GM12864 (cell line): ENCODE results near the gene TEKT3.

Source experiments
- DNase-seq: peaks from one replicate; pipeline ENCODE4 v3.0.0-alpha.2; 2011; ENCODE audit warnings: low read depth
- H3K4me3 ChIP-seq: 2 replicates; pipeline ENCODE4 v1.5.1; 2011; ENCODE audit warnings: mild to moderate bottlenecking, low read depth, low read length, control low read depth
- TF ChIP-seq, protein P1 (sequence below): IDR thresholded peaks from 2 replicates; pipeline ENCODE4 v1.5.1; 2011; ENCODE audit warnings: low read depth, mild to moderate bottlenecking, moderate library complexity, low read length, control low read depth, inconsistent platforms; ENCODE audit errors: missing control alignments

TEKT3 gene

DNA sequence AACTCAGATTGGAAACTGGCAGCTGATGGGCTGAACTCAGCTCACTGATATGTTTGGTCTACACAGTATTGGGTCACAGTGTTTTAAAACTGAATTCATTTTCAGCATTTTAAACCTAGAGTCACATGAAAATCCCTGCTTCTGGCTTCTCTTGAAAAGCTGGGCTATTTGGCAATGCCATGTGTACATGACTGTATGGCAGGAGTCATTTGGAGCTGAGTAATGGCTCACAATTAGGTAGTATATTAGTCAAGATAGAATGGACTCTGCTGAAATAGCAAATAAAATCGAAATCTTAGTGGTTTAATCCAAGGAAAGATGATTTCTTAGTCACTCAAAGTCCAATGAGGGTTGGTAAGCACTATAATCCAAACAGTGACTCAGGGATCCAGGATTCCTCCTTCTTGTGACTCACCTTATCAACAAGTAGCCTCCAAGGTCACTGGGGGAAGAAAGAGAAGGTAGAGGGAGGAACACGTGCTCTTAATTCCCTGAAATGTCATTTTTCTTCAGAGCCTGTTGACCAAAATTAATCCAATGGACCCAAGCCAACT is 62.4 kb downstream of the TEKT3 start:
- TF ChIP-seq, protein P1, sequence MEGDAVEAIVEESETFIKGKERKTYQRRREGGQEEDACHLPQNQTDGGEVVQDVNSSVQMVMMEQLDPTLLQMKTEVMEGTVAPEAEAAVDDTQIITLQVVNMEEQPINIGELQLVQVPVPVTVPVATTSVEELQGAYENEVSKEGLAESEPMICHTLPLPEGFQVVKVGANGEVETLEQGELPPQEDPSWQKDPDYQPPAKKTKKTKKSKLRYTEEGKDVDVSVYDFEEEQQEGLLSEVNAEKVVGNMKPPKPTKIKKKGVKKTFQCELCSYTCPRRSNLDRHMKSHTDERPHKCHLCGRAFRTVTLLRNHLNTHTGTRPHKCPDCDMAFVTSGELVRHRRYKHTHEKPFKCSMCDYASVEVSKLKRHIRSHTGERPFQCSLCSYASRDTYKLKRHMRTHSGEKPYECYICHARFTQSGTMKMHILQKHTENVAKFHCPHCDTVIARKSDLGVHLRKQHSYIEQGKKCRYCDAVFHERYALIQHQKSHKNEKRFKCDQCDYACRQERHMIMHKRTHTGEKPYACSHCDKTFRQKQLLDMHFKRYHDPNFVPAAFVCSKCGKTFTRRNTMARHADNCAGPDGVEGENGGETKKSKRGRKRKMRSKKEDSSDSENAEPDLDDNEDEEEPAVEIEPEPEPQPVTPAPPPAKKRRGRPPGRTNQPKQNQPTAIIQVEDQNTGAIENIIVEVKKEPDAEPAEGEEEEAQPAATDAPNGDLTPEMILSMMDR = no peak
- no peak for DNase-seq
- no peak overlapping the region for H3K4me3 ChIP-seq

DNA sequence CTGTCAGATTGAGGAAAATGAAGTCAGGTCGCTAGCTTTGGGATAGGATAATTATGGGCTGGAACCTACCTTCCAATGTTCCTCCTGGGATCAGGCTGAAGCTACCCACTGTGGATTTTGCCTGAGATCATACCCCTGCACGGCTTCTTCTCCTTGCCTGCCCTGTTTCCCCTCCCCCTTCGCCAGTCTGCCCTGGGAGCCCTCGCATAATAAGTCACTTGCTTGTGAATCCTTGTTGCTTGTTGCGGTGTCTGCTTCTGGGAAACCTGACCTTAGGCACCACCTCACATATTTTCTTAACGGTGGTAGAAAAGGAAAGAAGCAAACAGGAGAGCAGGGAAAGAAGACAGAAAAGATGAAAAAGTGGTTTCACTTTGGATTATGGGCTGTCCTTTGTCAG is 63.0 kb downstream of the TEKT3 start:
- TF ChIP-seq, protein P1 = no peak

DNA sequence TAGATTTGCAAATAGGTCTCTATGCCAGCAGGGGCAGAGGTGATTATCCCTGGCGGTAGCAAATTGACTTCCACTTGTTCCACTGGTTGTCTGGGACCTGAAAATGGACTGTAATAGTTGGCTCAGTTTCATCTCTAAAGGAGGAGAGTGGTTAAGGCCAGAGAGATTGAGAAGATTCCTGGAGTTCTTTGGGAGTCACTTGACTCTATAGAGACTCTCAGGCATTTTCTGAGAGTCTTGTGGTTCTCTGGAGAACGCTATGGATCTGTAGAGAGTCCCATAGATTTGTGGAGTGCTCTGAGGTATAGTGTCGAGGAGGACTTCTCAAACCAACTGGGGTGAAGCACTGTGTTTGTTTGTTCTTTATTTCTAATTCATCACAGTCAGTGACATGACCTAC is 67.4 kb downstream of the TEKT3 start:
- TF ChIP-seq, protein P1 = no peak
- no peak overlapping the region for H3K4me3 ChIP-seq
- no peak for DNase-seq

More for the DNA sequence above, 63.0 kb downstream of the TEKT3 start:
- H3K4me3 ChIP-seq = no peak overlapping the region
- DNase-seq = no peak

DNA sequence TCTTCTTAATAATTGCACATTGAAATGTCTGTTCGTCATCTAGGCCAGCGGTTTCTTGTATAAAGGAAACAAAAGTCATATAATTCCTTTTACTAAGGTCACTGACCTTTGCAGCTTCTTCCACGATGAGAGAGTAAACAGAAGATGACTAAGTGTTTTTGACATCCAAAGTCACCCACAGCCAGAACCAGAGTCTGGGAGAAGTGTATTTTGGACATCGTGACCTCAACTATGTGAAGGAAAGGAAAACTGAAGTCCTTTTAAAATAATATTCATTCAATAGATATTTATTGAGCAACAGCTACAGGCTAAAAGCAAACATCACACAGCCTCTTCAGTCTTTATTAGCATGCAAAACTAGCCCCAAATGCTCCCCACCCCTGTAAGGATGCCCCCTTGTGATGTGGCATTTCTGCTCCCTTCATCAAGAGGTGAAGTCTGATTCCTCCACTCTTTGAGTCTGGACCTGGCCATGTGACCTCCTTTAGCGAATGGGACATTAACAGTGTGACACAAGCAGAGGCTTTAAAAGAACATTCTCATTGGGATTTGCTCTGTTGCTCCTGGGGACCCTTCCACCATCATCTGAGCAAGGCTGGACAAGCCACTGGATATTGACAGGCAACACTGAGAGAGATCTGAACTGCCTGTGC is 68.1 kb downstream of the TEKT3 start:
- no peak overlapping the region for H3K4me3 ChIP-seq
- DNase-seq = no peak
- TF ChIP-seq, protein P1 = no peak

DNA sequence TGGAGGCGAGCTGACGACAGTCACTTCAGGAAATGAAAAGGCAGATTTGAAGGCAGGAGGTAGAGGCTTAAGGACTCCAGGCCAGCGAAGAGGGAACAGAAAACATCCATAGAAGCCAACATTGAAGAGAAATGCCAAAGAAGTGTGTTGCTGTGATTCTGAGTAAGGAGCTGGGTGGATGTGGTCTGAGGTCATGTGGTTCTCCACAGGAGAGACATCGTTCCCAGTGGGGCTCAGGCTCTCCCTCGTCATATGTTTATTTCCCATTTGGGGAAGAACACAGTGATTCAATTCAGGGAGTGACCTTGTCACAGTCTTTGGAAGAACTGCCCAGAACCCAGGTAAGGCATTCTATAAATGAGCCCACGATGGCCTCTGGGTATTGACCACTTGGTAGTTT is 69.7 kb downstream of the TEKT3 start:
- TF ChIP-seq, protein P1 = no peak
- DNase-seq = no peak
- H3K4me3 ChIP-seq = no peak overlapping the region

DNA sequence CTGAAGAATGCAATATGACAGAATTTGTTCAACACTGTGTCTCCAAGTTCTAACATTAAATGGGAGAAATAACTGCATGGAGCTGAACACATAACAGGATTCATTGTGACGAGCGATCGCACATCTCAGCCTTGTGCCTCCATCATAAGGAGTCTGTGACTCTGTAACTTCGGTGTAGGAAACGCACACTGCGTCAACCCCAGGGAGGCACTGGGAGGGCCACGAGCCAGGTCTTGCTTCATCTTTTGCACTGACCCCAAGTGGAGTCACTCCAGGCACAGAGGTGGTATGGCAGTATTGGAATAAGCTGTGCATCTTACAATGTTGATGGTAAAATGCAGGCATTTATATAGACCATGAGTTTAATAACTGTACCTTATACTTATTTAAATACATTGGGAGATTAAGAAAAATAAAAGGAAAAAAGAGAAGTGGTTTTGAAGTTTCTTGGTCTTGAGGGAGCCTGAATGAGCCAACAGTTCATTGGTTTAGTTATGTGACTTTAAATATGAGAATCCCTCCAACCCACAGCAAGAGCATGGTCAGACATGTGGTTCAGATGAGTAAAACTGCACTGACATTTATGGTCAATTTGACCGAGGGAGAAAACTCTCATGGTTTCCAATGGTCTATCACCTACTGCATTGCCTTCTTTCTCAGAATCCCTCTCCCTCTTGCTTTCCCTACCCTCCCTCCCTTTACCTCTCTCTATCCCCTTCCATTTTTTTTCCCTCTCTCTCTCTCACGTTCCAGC is 70.6 kb downstream of the TEKT3 start:
- TF ChIP-seq, protein P1 = no peak
- no peak for DNase-seq
- H3K4me3 ChIP-seq = no peak overlapping the region
